GM18873 (cell line): ENCODE data around the gene NAA16.
A peak's percentile ranks its signal among the peaks of the same experiment; 100 is the strongest.

Experiments used
- ATAC-seq: cut with Tn5 transposase; IDR thresholded peaks from one replicate; pipeline ENCODE4 v1.9.1; 2021; ENCODE audit warnings: mild to moderate bottlenecking, moderate library complexity, moderate number of reproducible peaks; ENCODE audit not compliant: unreplicated experiment, low FRiP score

The NAA16 gene

DNA sequence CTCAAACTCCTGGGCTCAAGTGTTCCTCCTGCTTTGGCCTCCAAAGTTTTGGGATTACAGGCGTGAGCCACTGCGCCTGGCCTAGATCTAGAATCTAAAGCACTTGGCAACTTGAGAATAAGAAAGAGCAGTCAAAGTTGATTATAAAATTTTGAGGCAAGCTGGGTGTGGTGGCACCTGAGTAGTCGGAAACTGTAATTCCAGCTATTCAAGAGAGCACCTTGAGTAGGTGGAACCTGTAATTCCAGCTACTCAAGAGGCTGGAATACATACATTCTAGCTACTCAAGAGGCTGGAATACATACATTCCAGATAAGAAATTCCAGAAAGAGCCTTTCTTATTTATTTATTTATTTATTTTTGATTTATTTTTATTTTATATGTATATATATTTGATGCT is 8.3 kb upstream of the NAA16 start:
- ATAC-seq, result no peak

DNA sequence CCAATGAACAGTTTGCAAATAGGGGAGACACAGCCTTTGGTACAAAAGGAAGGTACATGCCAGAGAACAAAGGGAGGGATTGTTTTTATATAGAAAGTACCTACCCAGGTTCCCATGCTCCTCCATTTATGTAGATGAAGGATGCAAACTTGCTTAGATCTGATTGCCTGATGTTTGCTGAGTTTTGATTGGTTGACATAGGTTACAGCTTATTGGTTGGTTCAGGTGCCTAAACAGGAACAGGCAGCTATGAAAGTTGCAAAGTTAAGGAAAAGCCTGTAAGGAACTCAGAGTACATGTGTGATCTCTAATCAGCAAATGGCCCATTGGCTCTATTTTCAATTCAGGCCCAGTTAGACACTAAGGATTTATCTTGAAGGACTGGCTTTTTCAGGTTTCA is 6.5 kb upstream of the NAA16 start:
- no peak for ATAC-seq

DNA sequence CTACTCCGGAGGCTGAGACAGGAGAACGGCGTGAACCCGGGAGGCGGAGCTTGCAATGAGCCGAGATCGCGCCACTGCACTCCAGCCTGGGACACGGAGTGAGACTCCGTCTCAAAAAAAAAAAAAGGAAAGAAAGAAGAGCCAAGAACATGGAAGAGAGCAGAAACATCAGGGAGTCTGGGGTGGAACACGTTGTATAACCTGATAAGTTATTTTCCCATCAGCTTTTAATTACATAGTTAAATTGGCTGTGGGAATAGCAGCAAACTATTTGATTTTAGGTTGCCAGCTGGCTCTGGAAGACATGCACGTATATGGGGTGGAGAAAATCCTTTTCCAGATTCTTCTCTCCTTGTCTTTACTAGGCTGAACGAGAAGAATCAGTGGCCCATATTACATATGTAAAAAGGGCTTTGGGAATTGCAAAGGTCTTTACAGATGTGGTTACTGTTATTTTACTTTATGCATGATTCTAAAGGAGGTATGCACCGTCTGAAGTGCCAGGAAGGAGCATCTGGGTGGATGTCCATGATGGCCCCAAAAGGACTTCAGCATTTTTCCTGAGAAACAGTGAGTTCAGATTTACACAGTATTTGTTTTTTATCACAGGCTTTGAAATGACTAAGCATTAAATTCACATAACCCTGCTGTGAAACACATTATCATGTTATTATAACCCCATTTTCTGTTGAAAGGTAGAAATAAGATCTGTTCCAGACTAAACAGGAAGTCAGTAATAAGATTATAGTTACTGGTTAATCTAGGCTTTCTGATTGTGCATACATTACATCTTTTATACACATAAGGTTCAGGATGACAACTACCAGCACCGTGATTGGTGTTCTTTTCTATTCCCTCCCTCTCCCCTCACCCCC is 4.6 kb upstream of the NAA16 start:
- ATAC-seq, result no peak

DNA sequence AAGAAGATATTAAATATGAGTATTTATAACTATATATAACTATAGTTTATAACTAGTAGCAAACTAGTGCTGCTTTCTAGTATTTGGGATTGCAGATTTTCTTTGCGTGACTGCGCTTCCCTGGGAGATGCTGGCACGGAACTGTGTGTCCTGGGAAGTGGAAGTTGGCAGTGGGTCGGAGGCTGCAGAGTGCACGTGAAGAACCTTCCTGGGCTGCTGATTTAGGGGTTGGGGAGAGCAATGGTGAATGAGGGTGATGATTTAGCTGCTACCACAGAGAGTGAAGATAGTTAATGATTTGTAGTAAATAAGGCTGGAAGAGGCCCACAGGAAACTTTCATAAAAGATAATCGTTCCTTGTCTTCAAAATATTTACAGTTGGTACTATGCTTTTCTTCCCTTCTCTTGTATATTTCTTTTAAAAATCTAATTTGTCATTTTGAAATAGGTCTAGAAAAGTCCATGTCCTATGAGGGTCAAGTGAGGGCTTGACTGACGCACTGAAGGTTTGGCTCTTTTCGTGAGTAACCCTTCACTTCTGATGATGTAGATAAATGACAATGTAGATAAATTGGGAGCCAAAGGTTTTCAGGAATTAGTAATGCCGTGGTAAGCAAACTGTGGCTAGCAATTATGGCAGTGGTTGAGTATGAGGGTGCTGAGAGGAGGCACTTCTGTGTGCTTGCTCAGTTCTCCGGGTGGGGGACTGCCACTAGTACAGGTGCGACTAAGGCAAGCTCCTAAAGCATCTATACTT is 3.0 kb upstream of the NAA16 start:
- ATAC-seq, result no peak

DNA sequence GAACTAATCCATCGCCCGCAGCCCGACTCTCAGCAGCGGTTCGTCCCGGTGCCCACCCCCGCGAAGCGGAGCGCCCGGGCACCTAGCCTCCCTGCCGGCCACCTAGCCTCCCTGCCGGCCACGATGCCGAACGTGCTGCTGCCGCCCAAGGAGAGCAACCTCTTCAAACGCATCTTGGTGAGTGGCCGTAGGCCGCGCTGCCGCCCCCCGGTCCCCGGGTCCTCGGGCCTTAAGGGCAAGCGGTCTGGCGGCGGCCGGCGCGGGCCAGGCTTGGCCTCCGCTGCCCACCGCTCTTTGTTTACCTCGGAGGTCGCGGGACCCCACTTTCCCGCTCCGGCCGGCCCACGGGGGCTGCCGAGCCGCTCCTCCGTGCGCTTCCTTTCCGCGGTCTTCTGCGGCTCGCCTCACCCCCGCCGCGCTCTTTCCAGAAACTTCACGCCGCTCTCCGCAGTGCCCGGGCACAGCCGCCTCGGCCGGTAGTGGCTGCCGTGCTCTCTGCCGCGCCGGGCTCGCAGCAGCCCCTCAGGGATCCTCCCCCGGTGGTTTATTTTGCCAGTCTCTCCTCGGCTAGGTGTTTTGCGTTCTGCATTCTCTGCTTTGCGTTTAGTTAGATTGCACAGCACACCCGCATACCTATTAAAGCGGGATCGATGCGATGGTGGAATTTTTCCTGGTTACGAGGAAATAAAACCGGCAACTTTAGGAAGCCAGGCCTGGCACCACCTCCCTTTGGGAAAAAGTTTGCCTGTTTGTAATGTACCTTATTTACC is 524 bp downstream of the NAA16 start:
- ATAC-seq, result peak; percentile 28

DNA sequence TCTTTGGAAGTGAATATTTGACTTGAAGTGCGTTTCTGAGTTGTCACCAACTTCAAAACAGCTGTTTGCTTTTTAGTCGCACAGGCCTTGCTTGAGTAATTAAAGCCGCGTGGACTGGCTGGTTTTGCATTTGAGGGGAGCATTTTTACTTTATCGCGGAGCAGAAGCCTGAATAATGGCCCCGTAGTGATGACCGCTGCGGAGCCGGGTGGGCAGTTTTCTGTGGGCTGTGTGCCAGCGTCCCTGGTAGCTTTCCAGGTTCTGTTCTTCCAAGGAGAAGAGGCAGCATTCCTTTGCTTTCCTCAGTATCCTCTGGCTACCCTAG is 1.1 kb downstream of the NAA16 start:
- no peak for ATAC-seq

DNA sequence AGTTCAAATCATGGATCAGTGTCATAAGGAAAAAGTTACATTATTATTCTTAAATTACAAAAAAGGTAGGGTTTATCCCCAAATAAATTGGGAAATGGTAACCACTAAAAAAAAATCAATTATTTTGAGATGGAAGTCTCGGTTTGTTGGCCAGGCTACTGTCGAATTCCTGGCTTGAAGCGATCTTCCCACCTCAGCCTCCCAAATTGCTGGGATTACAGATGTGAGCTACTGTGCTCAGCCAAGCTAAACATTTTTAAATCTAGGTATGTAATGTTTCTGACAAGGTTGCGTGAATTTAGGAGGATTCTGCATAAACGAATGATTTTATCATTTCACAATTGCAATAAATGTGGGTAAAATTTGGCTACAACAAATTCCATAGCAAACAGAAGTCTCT is 2.0 kb downstream of the NAA16 start:
- no peak for ATAC-seq

DNA sequence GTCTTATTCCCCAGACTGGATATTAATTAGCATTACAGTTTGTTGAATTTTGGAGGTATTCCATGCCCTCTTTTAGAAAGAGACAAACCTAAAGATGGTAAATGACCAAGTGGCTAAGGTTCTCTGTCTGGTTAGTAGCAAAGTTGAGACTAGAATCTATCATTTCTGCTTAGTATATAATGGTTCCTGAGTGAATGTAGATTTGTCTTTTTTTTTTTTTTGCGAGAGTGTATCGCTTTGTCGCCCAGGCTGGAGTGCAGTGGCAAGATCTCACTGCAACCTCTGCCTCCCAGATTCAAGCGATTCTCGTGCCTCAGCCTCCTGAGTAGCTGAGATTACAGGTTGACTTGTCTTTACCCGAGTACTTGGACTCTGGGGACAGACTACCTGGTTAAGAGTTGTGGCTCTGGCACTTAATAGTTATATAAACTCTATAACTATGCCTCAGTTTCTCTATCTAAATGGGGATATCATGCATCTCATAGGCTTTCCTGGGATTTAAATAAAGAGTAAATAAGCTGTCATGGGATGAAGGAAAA is 2.7 kb downstream of the NAA16 start:
- ATAC-seq, result no peak

DNA sequence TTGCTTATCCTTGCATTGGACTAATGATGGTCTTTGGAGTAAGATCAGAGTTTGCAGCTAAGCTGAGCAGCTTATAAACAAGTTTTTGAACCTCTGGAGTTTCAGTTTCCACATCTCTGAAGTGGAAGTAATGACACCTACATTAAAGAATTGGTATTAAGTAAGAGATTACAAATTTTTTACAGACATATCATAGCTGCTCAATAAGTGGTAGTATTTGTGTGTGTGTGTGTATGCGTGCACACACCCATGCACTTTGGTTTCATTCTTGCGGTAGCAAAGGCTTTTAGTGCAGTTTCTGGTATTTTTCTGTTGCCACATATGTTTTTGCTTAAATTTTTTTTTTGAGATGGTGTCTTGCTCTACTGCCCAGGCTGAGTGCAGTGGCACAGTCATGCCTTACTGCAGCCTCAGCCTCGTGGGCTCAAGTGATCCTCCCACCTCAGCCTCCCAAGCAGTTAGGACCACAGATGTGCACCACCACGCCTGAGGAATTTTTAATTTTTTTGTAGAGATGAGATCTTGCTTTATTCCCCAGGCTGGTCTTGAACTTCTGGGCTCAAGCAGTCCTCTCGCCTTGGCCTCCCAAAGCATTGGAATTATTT is 4.5 kb downstream of the NAA16 start:
- ATAC-seq, result no peak

DNA sequence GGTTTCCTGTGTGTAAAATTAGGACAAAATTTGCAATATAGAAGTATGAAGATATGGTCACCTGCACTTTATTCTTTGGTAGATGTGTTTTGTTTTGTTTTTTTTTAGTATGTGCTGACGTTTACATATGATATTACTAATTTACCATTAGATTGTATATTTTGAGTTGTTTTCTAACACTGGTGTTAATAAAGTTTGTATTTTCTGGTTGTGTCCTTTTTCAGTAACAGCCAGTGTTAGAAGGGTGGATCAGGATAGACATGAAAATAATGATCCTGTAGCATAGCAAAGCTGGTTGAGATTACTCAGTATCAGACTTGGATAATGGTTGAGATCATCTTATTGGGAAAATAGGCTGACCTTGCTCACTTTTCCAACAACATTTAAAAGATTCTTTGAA is 6.2 kb downstream of the NAA16 start:
- ATAC-seq, result no peak

DNA sequence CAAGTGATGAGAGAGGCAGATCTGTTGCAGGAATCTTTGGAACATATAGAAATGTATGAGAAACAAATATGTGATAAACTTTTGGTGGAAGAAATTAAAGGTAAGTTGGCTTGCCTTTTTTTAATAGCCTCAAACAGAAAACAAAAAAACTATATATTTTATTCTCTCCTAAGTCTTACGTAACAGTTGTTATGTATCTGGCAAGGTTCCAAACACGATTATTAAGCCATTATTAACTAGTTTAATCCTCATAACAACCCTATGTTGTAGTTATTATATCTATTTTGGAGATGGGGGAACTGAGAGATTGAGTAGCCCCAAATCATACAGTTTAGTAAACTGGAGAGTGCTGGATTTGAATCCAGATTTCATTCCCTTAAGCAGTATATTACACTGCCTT is 14.7 kb downstream of the NAA16 start:
- no peak for ATAC-seq

DNA sequence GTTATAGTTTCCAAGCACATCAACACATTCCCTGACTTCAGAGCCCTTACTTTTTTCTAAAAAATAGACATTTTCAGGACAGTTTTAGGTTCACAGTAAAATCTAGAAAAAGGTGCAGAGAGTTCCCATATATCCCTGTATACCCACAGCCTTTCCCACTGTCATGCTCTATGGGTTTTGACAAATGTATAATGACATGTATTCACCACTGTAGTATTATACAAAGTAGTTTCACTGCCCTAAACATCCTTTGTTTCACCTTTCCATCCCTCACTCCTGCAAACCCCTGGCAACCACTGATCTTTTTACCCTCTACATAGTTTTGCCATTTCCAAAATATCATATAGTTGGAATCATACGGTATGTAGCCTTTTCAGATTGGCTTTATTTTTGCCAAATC is 15.6 kb downstream of the NAA16 start:
- no peak for ATAC-seq

DNA sequence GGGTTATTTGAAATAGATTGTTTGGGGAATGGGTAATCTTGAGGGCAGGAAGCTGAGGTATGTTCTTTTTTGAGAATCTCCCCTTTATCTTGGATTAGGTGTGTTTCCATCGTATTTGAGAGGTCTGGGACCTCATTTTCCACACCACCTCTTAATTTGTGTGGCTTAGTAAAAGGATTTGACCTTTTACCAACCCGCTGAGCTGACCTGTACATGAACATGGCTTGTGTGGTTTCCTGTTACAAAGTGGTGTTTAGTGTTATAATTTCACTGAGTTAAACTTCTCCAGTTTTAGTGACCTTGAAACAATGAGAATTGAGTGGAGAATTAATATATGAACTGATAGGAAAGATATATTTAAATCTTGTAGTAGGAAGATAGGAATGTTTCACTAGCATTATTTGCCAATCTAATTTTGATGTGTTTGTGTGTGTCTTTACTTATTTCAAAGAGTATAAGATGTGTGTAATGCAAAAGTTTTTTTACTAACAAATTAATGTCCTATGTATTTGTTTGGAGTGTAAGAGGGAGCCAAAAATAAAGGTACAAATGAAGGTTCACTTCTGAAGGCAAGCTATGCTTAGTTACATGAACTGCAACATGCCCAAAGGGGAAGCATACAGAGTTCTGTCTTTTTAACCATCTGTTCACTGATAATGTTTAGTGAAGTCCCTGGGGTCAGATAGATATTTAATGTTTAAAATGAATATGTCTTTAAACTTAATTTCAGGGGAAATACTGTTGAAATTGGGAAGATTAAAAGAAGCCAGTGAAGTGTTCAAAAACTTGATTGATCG is 17.1 kb downstream of the NAA16 start:
- ATAC-seq, result no peak

DNA sequence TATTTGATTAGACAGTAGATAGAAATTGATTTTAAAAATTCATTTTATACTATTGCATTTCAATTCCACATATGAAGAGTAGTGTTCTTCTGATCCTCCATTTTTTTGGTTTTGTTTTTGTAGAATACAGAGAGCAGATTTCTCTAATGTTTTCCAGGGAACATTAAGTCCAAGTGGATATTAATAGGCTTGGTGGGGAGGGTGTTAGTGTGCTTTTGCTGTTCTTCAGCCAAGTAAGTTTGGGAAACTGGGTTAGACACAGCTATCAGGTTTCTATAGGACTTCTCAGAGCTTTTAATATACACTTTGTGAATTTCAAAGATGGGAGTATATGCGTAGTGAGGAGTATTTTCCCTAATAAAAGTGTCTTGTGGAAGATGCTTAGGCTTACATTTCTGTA is 21.8 kb downstream of the NAA16 start:
- ATAC-seq, result no peak

DNA sequence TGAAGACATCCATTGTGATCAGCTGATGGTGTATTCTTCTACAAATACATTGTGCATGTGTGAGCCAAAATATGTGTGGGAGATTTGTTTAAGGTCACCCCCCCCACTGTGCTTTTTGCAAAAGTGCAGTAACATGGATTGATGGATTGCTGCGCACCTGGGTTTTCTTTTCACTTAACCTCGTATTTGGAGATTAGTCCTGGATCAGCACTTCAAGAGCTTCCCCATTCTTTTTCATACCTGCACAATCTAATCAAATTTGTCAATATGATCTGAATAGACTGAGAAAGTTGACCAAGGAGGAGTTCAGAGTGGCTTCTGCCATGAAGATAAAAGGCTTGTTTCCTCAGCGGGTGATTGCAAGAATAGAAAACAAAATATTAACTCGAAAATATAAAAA is 23.7 kb downstream of the NAA16 start:
- ATAC-seq, result no peak

DNA sequence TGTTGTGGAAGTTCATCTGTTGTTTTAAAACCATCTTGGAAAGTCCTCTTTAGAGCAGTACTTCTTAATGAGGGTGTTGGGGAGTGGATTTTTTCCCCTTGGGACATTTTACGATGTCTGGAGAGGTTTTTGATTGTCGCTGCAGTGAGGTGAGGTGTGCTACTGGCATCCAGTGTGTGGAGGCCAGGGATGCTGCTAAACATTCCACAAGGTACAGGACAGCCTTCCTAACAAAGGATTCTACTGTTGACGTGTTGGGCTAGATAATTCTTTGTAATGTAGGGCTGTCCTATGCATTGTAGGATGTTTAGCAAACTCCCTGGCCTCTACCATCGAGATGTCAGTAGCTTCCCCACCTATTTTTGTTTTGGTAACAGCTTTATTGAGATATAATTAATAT is 33.3 kb downstream of the NAA16 start:
- ATAC-seq, result no peak

DNA sequence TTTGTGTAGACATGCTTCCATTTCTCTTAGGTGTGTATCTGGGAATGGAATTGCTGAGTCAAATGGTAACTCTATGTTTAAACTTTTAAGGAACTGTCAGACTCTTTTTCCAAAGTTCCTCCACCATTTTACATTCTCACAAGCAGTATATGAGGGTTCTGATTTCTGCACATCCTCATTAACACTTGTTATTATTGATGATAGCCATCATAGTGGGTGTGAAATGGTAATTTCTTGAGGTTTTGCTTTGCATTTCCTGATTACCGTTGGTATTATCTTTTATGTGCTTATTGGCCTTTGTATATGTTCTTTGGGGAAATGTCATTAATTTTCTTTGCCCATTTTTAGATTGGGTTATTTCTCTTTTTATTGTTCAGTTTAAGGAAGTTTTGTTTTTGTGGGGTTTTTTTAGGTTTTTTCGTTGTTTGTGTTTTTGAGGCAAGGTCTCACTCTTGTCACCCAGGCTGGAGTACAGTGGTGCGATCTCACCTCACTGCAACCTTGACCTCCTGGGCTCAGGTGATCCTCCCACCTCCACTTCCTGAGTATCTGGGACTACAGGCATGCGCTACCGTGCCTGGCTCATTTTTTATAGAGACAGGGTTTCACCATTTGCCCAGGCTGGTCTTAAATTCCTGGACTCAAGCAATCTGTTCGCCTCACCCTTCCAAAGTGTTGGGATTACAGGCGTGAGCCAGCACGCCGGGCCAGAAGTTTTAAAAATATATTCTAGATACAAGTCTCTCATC is 34.3 kb downstream of the NAA16 start:
- no peak for ATAC-seq

DNA sequence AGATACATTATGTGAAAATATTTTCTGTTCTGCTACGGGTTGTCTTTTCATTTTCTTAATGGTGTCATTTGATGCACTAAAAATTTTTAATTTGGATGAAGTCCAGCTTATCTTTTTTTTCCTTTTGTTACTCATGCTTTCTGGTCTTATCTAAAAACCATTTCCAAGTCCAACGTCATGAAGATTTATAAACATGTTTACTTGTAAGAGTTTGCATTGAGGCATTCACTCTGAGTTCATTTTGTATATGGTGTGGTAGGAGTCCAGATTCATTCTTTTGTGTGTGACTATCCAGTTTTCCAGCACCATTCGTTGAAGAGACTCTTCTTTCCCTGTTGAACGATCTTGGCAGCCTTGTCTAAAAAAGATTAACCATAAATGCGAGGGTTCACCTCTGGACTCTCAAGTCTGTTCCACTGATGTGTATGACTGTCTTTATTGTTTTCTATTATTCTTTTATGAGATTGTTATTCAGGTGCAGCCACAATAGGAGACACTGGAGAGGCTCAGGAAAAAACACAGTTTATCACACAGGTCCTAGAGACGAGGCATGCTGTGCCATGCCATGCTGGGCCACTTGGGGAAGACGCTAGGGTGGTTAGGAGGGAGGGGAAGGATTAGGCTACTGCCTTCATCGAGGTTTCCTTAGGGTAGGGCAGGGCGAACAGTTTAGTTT is 35.0 kb downstream of the NAA16 start:
- ATAC-seq, result no peak
